B cell (primary cell): Measurements from ENCODE around the gene EXTL1. TPM values are rescaled to one million over a fixed set of nuclear protein-coding genes. Genes with fewer than 3 reads are reported as not detected.

ENCODE experiments used
- ATAC-seq: fragments of 200-7000 bp; cut with Tn5 transposase; one replicate; pipeline ENCODE4 v1.10.0; 2021; ENCODE audit warnings: low read depth, mild to moderate bottlenecking, moderate number of reproducible peaks, moderate library complexity
- CTCF ChIA-PET: fragments of 350-600 bp; sonication (Branson Sonifier 250); formaldehyde crosslinking; loops from one replicate; lab custom pipeline; 2021; ENCODE audit warnings: antibody characterized with exemption, inconsistent platforms; lab: Charles Lee
- POLR2A ChIA-PET: fragments of 350-600 bp; sonication (Branson Sonifier 250); formaldehyde crosslinking; loops from one replicate; lab custom pipeline; 2021; ENCODE audit warnings: antibody characterized with exemption; lab: Charles Lee
- DNase-seq: peaks from one replicate; pipeline ENCODE4 v3.0.0; 2013
- H2AFZ ChIP-seq: 2 replicates; pipeline ENCODE4 v1.6.1; 2012; ENCODE audit warnings: mild to moderate bottlenecking, low read depth, low read length; ENCODE audit not compliant: insufficient read depth, poor library complexity, severe bottlenecking
- H3K27ac ChIP-seq, 2 donors: 1 replicate in 1 of 2; 2 replicates in 1 of 2; pipeline ENCODE4 v1.5.1; 2012 to 2013; ENCODE audit warnings: low read length in 2 of 2, mild to moderate bottlenecking in 2 of 2, moderate library complexity in 1 of 2
- H3K27me3 ChIP-seq, 4 experiments: fragments of 200-600 bp in 1 of 4; sonication (generic) in 1 of 4; replicated peaks in 1 of 4; 1 replicate in 2 of 4; 2 replicates in 2 of 4; pipeline versions ENCODE4 v1.6.1 to v1.7.0; 2013 to 2016; ENCODE audit warnings: low read length in 3 of 4, mild to moderate bottlenecking in 2 of 4, mixed read lengths in 1 of 4, moderate library complexity in 1 of 4; ENCODE audit not compliant: insufficient read depth in 4 of 4, control insufficient read depth in 3 of 4; ENCODE audit errors: control extremely low read depth in 1 of 4
- H3K36me3 ChIP-seq, 2 experiments: replicated peaks in 1 of 2; 1 replicate in 1 of 2; 2 replicates in 1 of 2; pipeline versions ENCODE4 v1.6.1 to v1.7.1; 2013; ENCODE audit warnings: low read length in 1 of 2; ENCODE audit not compliant: insufficient read depth in 2 of 2, control insufficient read depth in 1 of 2; ENCODE audit errors: control extremely low read depth in 1 of 2, extremely low read depth in 1 of 2
- H3K4me1 ChIP-seq, 2 donors: fragments of 200-600 bp in 1 of 2; sonication (generic) in 1 of 2; 1 replicate in 1 of 2; 2 replicates in 1 of 2; pipeline versions ENCODE4 v1.5.1 to v1.6.1; 2013 to 2017; ENCODE audit warnings: low read length in 2 of 2; ENCODE audit not compliant: control insufficient read depth in 2 of 2, insufficient read depth in 2 of 2
- H3K4me2 ChIP-seq: replicated peaks from 2 replicates; pipeline ENCODE3; 2012; ENCODE audit warnings: mild to moderate bottlenecking, low read depth, low read length; ENCODE audit not compliant: poor library complexity, severe bottlenecking
- H3K4me3 ChIP-seq, 5 experiments: fragments of 200-600 bp in 1 of 5; sonication (generic) in 1 of 5; 1 replicate in 3 of 5; 2 replicates in 2 of 5; pipeline versions ENCODE4 v1.5.1 to v1.7.0; 2011 to 2016; ENCODE audit warnings: low read length in 4 of 5, mild to moderate bottlenecking in 4 of 5, low read depth in 2 of 5, control low read depth in 1 of 5, moderate library complexity in 1 of 5; ENCODE audit not compliant: insufficient read depth in 1 of 5; ENCODE audit errors: control extremely low read depth in 1 of 5, extremely low read depth in 1 of 5
- H3K79me2 ChIP-seq: fragments of 200-600 bp; sonication (generic); one replicate; pipeline ENCODE4 v1.6.0; 2016; ENCODE audit warnings: low read length; ENCODE audit not compliant: control insufficient read depth, insufficient read depth
- H3K9ac ChIP-seq: fragments of 200-600 bp; sonication (generic); 2 replicates; pipeline ENCODE4 v1.6.1; 2017; ENCODE audit warnings: mild to moderate bottlenecking, low read length, moderate library complexity
- H3K9me3 ChIP-seq, 3 donors: one replicate each; pipeline versions ENCODE4 v1.6.1 to v1.7.1; 2013; ENCODE audit warnings: low read length in 2 of 3; ENCODE audit not compliant: control insufficient read depth in 2 of 3, insufficient read depth in 1 of 3; ENCODE audit errors: control extremely low read depth in 1 of 3
- H4K20me1 ChIP-seq: 2 replicates; pipeline ENCODE4 v1.6.0; 2012; ENCODE audit warnings: mild to moderate bottlenecking, low read length; ENCODE audit not compliant: insufficient read depth, control insufficient read depth, poor library complexity, severe bottlenecking
- H3K27ac Mint-ChIP-seq: one replicate; pipeline ENCODE4 v1.8.0; 2021; ENCODE audit warnings: mixed read lengths
- H3K27me3 Mint-ChIP-seq: one replicate; pipeline ENCODE4 v1.8.0; 2021; ENCODE audit warnings: mixed read lengths
- H3K4me1 Mint-ChIP-seq: one replicate; pipeline ENCODE4 v1.8.0; 2021; ENCODE audit warnings: mixed read lengths
- H3K4me3 Mint-ChIP-seq: one replicate; pipeline ENCODE4 v1.8.0; 2021; ENCODE audit warnings: mixed read lengths
- H3K9me3 Mint-ChIP-seq: one replicate; pipeline ENCODE4 v1.8.0; 2022; ENCODE audit warnings: mixed read lengths; ENCODE audit not compliant: insufficient read depth
- EZH2 ChIP-seq: IDR thresholded peaks from 2 replicates; pipeline ENCODE4 v1.6.1; 2012; ENCODE audit warnings: borderline replicate concordance, low read depth, mild to moderate bottlenecking, moderate library complexity, low read length; ENCODE audit not compliant: insufficient read depth, poor library complexity, severe bottlenecking
- WGBS: methylation state at CpG from one replicate; pipeline ENCODE4 v1.1.5; 2013; ENCODE audit warnings: missing lambda C conversion rate; ENCODE audit not compliant: insufficient coverage; 5-methylcytosine and 5-hydroxymethylcytosine counted together
- intact Hi-C: fragments of 100-400 bp; cut with micrococcal nuclease; formaldehyde crosslinking; loops from one replicate; pipeline ENCODE4 v1.10.0; 2022
- polyA plus RNA-seq: library from polyadenylated mRNA; depleted of rRNA; stranded (reverse); fragments of >200 nt; gene quantifications from 2 replicates; pipeline ENCODE4 v1.2.3, GENCODE V29; 2012
- total RNA-seq, 2 donors: library from RNA; stranded (reverse); fragments of 120-200 nt in 1 of 2; gene quantifications; 1 replicate in 1 of 2; 2 replicates in 1 of 2; pipeline versions ENCODE4 v1.2.3 to v1.2.4, GENCODE V29; 2013 to 2022
- TF ChIP-seq, protein P1 (sequence below): fragments of 200-600 bp; IDR thresholded peaks from one replicate; pipeline ENCODE4 v1.8.0; 2022; ENCODE audit warnings: antibody characterized with exemption, mild to moderate bottlenecking

The EXTL1 gene
- total and polyA plus RNA-seq, 2 donors (not counting 1 experiment from before 2014, with no cell fraction given): 0.12 TPM; not detected in 1

DNA sequence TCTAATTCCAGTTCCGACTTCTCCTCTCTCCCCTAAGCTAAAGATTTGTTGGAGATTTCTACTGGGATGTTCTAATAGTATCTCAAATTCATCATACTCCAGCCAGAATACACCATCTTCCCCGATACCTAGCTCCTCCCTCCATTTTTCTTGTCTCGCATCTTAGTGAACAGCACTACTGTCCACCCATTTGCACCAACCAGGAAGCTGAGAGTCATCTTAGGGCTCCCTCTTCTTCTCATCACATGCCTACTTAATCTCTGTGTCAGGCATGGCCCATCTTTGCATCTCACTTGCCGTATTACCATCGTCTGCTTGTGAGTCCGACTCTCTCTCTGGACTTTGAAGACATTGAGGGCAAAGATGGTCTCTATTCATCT, 49.4 kb downstream of the EXTL1 start:
- H3K4me3 ChIP-seq: no peak overlapping the region
- H3K4me2 ChIP-seq: no peak overlapping the region
- no peaks in the 10 kb centered on the region for H4K20me1 ChIP-seq
- no peak overlapping the region for H2AFZ ChIP-seq
- TF ChIP-seq EZH2: no peak
- TF ChIP-seq, protein P1, sequence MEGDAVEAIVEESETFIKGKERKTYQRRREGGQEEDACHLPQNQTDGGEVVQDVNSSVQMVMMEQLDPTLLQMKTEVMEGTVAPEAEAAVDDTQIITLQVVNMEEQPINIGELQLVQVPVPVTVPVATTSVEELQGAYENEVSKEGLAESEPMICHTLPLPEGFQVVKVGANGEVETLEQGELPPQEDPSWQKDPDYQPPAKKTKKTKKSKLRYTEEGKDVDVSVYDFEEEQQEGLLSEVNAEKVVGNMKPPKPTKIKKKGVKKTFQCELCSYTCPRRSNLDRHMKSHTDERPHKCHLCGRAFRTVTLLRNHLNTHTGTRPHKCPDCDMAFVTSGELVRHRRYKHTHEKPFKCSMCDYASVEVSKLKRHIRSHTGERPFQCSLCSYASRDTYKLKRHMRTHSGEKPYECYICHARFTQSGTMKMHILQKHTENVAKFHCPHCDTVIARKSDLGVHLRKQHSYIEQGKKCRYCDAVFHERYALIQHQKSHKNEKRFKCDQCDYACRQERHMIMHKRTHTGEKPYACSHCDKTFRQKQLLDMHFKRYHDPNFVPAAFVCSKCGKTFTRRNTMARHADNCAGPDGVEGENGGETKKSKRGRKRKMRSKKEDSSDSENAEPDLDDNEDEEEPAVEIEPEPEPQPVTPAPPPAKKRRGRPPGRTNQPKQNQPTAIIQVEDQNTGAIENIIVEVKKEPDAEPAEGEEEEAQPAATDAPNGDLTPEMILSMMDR: no peak
- WGBS: 98% methylated on average over 5 of the region's 6 CpGs
- H3K79me2 ChIP-seq: no peaks in the 10 kb centered on the region
- no peaks in the 10 kb centered on the region for H3K36me3 ChIP-seq
- no peak overlapping the region for H3K27ac Mint-ChIP-seq
- H3K27me3 Mint-ChIP-seq: peaks cover 28% of the 10 kb centered on the region
- H3K9me3 ChIP-seq: no peaks in the 10 kb centered on the region
- H3K4me3 Mint-ChIP-seq: no peak overlapping the region
- H3K4me1 ChIP-seq: no peaks in the 10 kb centered on the region
- H3K27me3 ChIP-seq: peaks cover 0 to 3% (median under 1%) of the 10 kb centered on the region in 4 experiments
- no peaks in the 10 kb centered on the region for H3K9me3 Mint-ChIP-seq
- ATAC-seq (no peak), DNase-seq (no peak)
- H3K4me1 Mint-ChIP-seq: no peaks in the 10 kb centered on the region
- intact Hi-C loops: no loop called here
- CTCF ChIA-PET: no interaction called here
- POLR2A ChIA-PET: no interaction called here
- H3K27ac ChIP-seq: no peak overlapping the region
- H3K9ac ChIP-seq: no peak overlapping the region

DNA sequence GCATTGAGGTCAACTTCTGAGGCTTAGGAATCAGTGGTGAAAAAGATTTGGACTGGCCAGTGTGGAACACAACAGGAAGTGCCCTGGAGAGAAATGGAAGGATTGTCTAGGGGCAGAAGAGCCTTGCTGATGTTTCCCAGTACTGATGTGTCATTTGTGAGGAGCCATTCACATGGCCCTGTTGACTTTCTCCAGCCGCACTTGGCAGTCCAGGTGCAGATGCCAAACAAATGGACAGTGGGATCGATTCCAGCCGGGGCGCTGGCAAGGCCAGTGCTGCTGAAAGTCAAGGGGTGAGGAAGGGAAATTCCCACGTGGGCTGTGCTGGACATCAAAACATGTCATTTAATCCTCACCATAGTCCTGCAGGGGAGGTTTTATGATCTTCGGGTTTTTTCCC, 50.7 kb downstream of the EXTL1 start:
- Histone ChIP-seq H2AFZ (no peak overlapping the region), H3K9ac (no peak overlapping the region), H3K4me1 (no peaks in the 10 kb centered on the region), H3K4me2 (no peak overlapping the region), H4K20me1 (no peaks in the 10 kb centered on the region), H3K27ac (no peak overlapping the region), H3K4me3 (no peak overlapping the region), H3K79me2 (no peaks in the 10 kb centered on the region), H3K36me3 (no peaks in the 10 kb centered on the region), H3K27me3 (peaks cover 0 to 7% (median 3%) of the 10 kb centered on the region in 4 experiments), H3K9me3 (no peaks in the 10 kb centered on the region)
- peaks cover 39% of the 10 kb centered on the region for H3K27me3 Mint-ChIP-seq
- CTCF ChIA-PET: interaction anchor here (0.6 kb wide), 1 partner anchor 29 kb away, joined by 3 read pairs; no protein-coding TSS in a partner anchor
- DNase-seq: no peak
- ATAC-seq: no peak
- intact Hi-C loops: no loop called here
- H3K4me1 Mint-ChIP-seq: no peaks in the 10 kb centered on the region
- WGBS: 100% methylated on average over 1 of the region's 6 CpGs
- H3K4me3 Mint-ChIP-seq: no peak overlapping the region
- H3K9me3 Mint-ChIP-seq: no peaks in the 10 kb centered on the region
- POLR2A ChIA-PET: no interaction called here
- H3K27ac Mint-ChIP-seq: no peak overlapping the region
- TF ChIP-seq, protein P1: no peak
- TF ChIP-seq EZH2: no peak
